ENCODE measurements around the gene FAXDC2.
A peak's percentile ranks its signal among the peaks of the same experiment; 100 is the strongest.

GRCh38 chr5:154813736-154814135 is 36.7 kb downstream of the FAXDC2 start:
- TF ChIP-seq POLR2AphosphoS5 (IDR thresholded peaks at IDR 0.05) (peak in 2 of 3 donors; percentile 60 to 62), CTCF (IDR thresholded peaks at IDR 0.05 in 8 of 11, conservative IDR thresholded peaks at IDR 0.05 in 3 of 11) (no peak), POLR2A (IDR thresholded peaks at IDR 0.05) (no peak)
